ENCODE data around the gene DIP2B. TPM values are rescaled to one million over a fixed set of nuclear protein-coding genes. Genes with fewer than 3 reads are reported as not detected.

Gene DIP2B
- polyA plus RNA-seq, 1 donor from 2014 or later = 44.0 TPM

GRCh38 chr12:50642035-50642451 lies 137.3 kb downstream of the DIP2B start:
- Histone ChIP-seq H3K4me2 (ENCODE audit: low read length) (no peak overlapping the region), H3K27ac (ENCODE audit: low read length) (no peak overlapping the region), H2AFZ (ENCODE audit: low read depth, low read length) (no peak overlapping the region), H3K9me2 (ENCODE audit: insufficient read depth, low read length) (no peaks in the 10 kb centered on the region), H3K9me3 (ENCODE audit: low read length) (no peaks in the 10 kb centered on the region), H3K36me3 (ENCODE audit: insufficient read depth, low read length) (no peaks in the 10 kb centered on the region), H3F3A (ENCODE audit: insufficient read depth, low read length, poor library complexity, severe bottlenecking) (no peaks in the 10 kb centered on the region), H4K20me1 (ENCODE audit: insufficient read depth) (no peaks in the 10 kb centered on the region), H3K79me2 (replicated peaks; ENCODE audit: insufficient read depth, low read length) (no peaks in the 10 kb centered on the region), H3K27me3 (ENCODE audit: insufficient read depth, low read depth, low read length) (no peaks in the 10 kb centered on the region), H3K4me3 (ENCODE audit: low read length) (no peak overlapping the region), H3K9ac (ENCODE audit: low read length) (no peak overlapping the region)
- TF ChIP-seq TAF1 (IDR thresholded peaks at IDR 0.05; ENCODE audit: low read depth) (no peak), SMC3 (conservative IDR thresholded peaks at IDR 0.05; ENCODE audit: poor library complexity) (no peak)

DNA sequence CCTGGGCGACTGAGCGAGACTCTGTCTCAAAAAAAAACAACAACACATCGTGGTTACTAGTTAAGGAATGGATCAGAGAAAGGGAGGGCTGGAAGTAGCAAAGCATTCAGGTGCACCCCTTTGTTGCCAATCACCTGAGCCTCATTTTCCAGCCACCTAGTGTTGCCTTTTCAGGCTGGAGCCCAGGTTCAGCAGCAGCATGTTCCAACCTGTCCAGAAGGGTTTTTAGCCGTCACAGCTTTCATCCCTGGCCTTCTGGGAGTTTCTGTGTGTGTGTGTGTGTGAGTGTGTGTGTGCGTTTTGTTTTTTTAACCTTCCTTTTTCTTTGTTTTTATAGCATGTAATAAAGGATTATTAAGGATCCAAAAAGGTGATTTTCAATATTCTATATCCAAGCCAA lies 138.0 kb downstream of the DIP2B start:
- Histone ChIP-seq H3F3A (ENCODE audit: insufficient read depth, low read length, poor library complexity, severe bottlenecking) (no peaks in the 10 kb centered on the region), H3K9me2 (ENCODE audit: insufficient read depth, low read length) (no peaks in the 10 kb centered on the region), H3K36me3 (ENCODE audit: insufficient read depth, low read length) (no peaks in the 10 kb centered on the region), H3K9me3 (ENCODE audit: low read length) (no peaks in the 10 kb centered on the region), H3K4me3 (ENCODE audit: low read length) (no peak overlapping the region), H3K79me2 (replicated peaks; ENCODE audit: insufficient read depth, low read length) (no peaks in the 10 kb centered on the region), H2AFZ (ENCODE audit: low read depth, low read length) (no peak overlapping the region), H3K4me2 (ENCODE audit: low read length) (no peak overlapping the region), H3K27me3 (ENCODE audit: insufficient read depth, low read depth, low read length) (no peaks in the 10 kb centered on the region), H4K20me1 (ENCODE audit: insufficient read depth) (no peaks in the 10 kb centered on the region), H3K27ac (ENCODE audit: low read length) (no peak overlapping the region), H3K9ac (ENCODE audit: low read length) (no peak overlapping the region)
- TF ChIP-seq POLR2AphosphoS5 (IDR thresholded peaks at IDR 0.05) (no peak), EZH2 (IDR thresholded peaks at IDR 0.05; ENCODE audit: borderline replicate concordance, insufficient read depth, low read length, poor library complexity, severe bottlenecking) (no peak), TAF1 (IDR thresholded peaks at IDR 0.05; ENCODE audit: low read depth) (no peak), REST (IDR thresholded peaks at IDR 0.05; ENCODE audit: borderline replicate concordance) (no peak), EP300 (conservative IDR thresholded peaks at IDR 0.05; ENCODE audit: poor library complexity, severe bottlenecking) (no peak), MXI1 (conservative IDR thresholded peaks at IDR 0.05; ENCODE audit: poor library complexity, severe bottlenecking) (no peak), SMC3 (conservative IDR thresholded peaks at IDR 0.05; ENCODE audit: poor library complexity) (no peak), RAD21 (conservative IDR thresholded peaks at IDR 0.05) (no peak), CTCF (IDR thresholded peaks at IDR 0.05; ENCODE audit: poor library complexity, severe bottlenecking) (no peak)

- H3K4me2 ChIP-seq (ENCODE audit: low read length) = no peak overlapping the region
- no peaks in the 10 kb centered on the region for H3K27me3 ChIP-seq (ENCODE audit: insufficient read depth, low read depth, low read length)
- no peaks in the 10 kb centered on the region for H4K20me1 ChIP-seq (ENCODE audit: insufficient read depth)
- no peak overlapping the region for H3K4me3 ChIP-seq (ENCODE audit: low read length)
- H3F3A ChIP-seq (ENCODE audit: insufficient read depth, low read length, poor library complexity, severe bottlenecking) = no peaks in the 10 kb centered on the region
- H3K9me3 ChIP-seq (ENCODE audit: low read length) = no peaks in the 10 kb centered on the region
- H3K27ac ChIP-seq (ENCODE audit: low read length) = no peak overlapping the region
- H3K9me2 ChIP-seq (ENCODE audit: insufficient read depth, low read length) = no peaks in the 10 kb centered on the region
- no peak overlapping the region for H2AFZ ChIP-seq (ENCODE audit: low read depth, low read length)
- H3K36me3 ChIP-seq (ENCODE audit: insufficient read depth, low read length) = no peaks in the 10 kb centered on the region
- TF ChIP-seq EZH2 (IDR thresholded peaks at IDR 0.05; ENCODE audit: borderline replicate concordance, insufficient read depth, low read length, poor library complexity, severe bottlenecking) = no peak
- no peak for TF ChIP-seq POLR2AphosphoS5 (IDR thresholded peaks at IDR 0.05)
- no peak for TF ChIP-seq RAD21 (conservative IDR thresholded peaks at IDR 0.05)
- no peak for TF ChIP-seq REST (IDR thresholded peaks at IDR 0.05; ENCODE audit: borderline replicate concordance)
- no peak for TF ChIP-seq MXI1 (conservative IDR thresholded peaks at IDR 0.05; ENCODE audit: poor library complexity, severe bottlenecking)
- TF ChIP-seq CTCF (IDR thresholded peaks at IDR 0.05; ENCODE audit: poor library complexity, severe bottlenecking) = no peak
- H3K79me2 ChIP-seq (replicated peaks; ENCODE audit: insufficient read depth, low read length) = no peaks in the 10 kb centered on the region
- H3K9ac ChIP-seq (ENCODE audit: low read length) = no peak overlapping the region
Measured at GRCh38 chr12:50647031-50647430, 142.2 kb downstream of the DIP2B start.

All from neural cell (in vitro differentiated cells).